Thymus (tissue), 11 donors: ENCODE data around the gene KCNQ4. TPM values are rescaled to one million over a fixed set of nuclear protein-coding genes. Genes with fewer than 3 reads are reported as not detected.

Experiments
- DNase-seq, 9 donors: peaks; one replicate each; pipeline ENCODE4 v3.0.0-alpha.2; 2013; ENCODE audit warnings: low spot score in 9 of 9, low read depth in 6 of 9, missing footprints in 1 of 9
- H3K27ac ChIP-seq, 2 donors: one replicate each; pipeline ENCODE4 v1.5.1; 2013; ENCODE audit warnings: control low read depth in 1 of 2, low read depth in 1 of 2, low read length in 1 of 2, mild to moderate bottlenecking in 1 of 2, moderate library complexity in 1 of 2
- H3K27me3 ChIP-seq, 2 donors: one replicate each; pipeline ENCODE4 v1.5.1; 2013; ENCODE audit warnings: low read length in 1 of 2; ENCODE audit not compliant: control insufficient read depth in 2 of 2, insufficient read depth in 1 of 2
- H3K36me3 ChIP-seq, 2 donors: one replicate each; pipeline ENCODE4 v1.5.1; 2013; ENCODE audit warnings: low read length in 1 of 2, mild to moderate bottlenecking in 1 of 2, moderate library complexity in 1 of 2; ENCODE audit not compliant: control insufficient read depth in 2 of 2, insufficient read depth in 2 of 2
- H3K4me1 ChIP-seq, 2 donors: one replicate each; pipeline ENCODE4 v1.5.1; 2013; ENCODE audit warnings: low read length in 2 of 2; ENCODE audit not compliant: control insufficient read depth in 2 of 2, insufficient read depth in 2 of 2
- H3K4me3 ChIP-seq, 2 donors: one replicate each; pipeline ENCODE4 v1.5.1; 2013; ENCODE audit warnings: low read length in 2 of 2, control low read depth in 1 of 2, mild to moderate bottlenecking in 1 of 2
- H3K9me3 ChIP-seq, 2 donors: one replicate each; pipeline ENCODE4 v1.5.1; 2013; ENCODE audit warnings: low read length in 1 of 2, mild to moderate bottlenecking in 1 of 2; ENCODE audit not compliant: control insufficient read depth in 2 of 2, insufficient read depth in 1 of 2
- WGBS: extraction: QIAGEN DNeasy Blood & Tissue Kit; methylation state at CpG from one replicate; pipeline ENCODE4 v1.1.7; 2013; 5-methylcytosine and 5-hydroxymethylcytosine counted together
- polyA plus RNA-seq: library from polyadenylated mRNA; stranded (reverse); fragments of 200-250 nt; gene quantifications from one replicate; pipeline ENCODE4 v1.2.3, GENCODE V29; 2013
- total RNA-seq: library from RNA; stranded (reverse); fragments of 120-200 nt; gene quantifications from one replicate; pipeline ENCODE4 v1.2.4, GENCODE V29; 2013
- donor health status: healthy.

Gene KCNQ4
- total and polyA plus RNA-seq, 2 donors: 0.47 to 1.1 TPM

DNA sequence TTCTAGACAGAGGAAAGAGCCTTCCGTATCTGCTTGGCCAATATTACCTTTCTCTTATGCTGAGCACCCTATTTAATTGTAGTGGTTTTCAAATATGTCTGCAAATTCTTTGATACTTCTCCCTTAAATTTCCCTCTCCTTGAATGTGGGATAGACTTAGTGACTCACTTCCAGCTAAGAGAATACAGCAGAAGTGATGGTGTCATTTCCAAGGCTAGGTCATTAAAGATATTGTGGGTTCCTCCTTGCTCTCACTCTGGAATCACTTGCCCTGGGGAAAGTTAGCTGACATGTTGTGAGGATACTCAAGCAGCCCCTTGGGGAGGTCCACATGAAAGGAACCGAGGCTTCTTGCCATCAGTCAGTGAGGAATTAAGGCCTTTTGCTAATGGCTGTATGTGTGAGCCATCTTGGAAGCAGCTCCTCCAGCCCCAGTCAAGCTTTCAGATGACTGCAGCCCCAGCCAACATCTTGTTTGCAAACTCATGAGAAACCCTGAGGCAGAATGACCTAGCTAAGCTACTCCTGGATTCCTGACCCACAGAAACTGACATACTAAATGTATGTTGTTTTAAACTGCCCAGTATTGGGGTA is 86.6 kb downstream of the KCNQ4 start:
- WGBS: 94% methylated on average over 2 of the region's 2 CpGs
- Histone ChIP-seq H3K9me3 (no peaks in the 10 kb centered on the region), H3K4me1 (no peaks in the 10 kb centered on the region), H3K4me3 (no peak overlapping the region), H3K27ac (no peak overlapping the region), H3K36me3 (no peaks in the 10 kb centered on the region), H3K27me3 (peaks cover 0 to 8% of the 10 kb centered on the region in 2 donors)
- no peak for DNase-seq

GRCh38 chr1:40872276-40872675 is 88.7 kb downstream of the KCNQ4 start:
- Histone ChIP-seq H3K9me3 (no peaks in the 10 kb centered on the region), H3K27ac (no peak overlapping the region), H3K4me3 (no peak overlapping the region), H3K36me3 (no peaks in the 10 kb centered on the region), H3K4me1 (no peaks in the 10 kb centered on the region), H3K27me3 (peaks cover 0 to 8% of the 10 kb centered on the region in 2 donors)
- DNase-seq: no peak
- WGBS: 98% methylated on average over 3 of the region's 3 CpGs

DNA sequence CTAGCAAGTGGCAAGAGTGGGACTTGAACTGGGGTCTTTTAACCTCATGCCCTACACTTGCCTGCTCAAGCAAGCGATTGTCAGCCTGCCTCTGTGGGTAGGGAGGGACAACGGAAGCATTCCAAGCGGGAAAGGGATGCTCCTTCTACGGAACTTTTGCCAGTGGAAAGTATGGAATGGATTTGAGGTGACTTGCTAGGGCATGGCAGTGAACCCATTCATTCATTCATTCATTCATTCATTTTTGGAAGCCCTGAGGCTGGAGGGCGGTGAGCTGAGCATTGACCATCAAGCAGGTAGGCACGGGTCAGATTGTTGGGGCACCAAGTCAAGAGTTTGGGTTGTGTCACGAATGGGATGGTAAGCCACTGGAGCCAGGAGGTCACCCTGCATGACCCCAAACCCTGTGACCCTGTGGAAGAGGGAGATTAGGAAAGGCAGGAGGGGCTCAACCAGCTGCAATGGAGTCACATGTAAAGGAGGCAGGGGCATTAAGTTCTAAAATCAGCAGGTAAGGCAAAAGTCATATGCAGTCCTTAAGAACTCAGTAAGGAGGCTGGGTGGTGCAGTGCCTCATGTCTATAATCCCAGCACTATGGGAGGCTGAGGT is 90.4 kb downstream of the KCNQ4 start:
- H3K9me3 ChIP-seq: no peaks in the 10 kb centered on the region
- no peak overlapping the region for H3K4me3 ChIP-seq
- no peak overlapping the region for H3K27ac ChIP-seq
- 96% methylated on average over 7 of the region's 7 CpGs for WGBS
- no peaks in the 10 kb centered on the region for H3K36me3 ChIP-seq
- no peaks in the 10 kb centered on the region for H3K4me1 ChIP-seq
- DNase-seq: no peak
- H3K27me3 ChIP-seq: peaks cover 0 to 8% of the 10 kb centered on the region in 2 donors

- Histone ChIP-seq H3K36me3 (no peaks in the 10 kb centered on the region), H3K27ac (no peak overlapping the region), H3K4me1 (no peaks in the 10 kb centered on the region), H3K4me3 (no peak overlapping the region), H3K9me3 (no peaks in the 10 kb centered on the region), H3K27me3 (peaks cover 0 to 11% of the 10 kb centered on the region in 2 donors)
- DNase-seq: no peak
- 93% methylated on average over 2 of the region's 2 CpGs for WGBS
These were observed 92.8 kb downstream of the KCNQ4 start for GRCh38 chr1:40876436-40876761.

- Histone ChIP-seq H3K27me3 (peaks cover 0 to 16% of the 10 kb centered on the region in 2 donors), H3K27ac (no peak overlapping the region), H3K36me3 (no peaks in the 10 kb centered on the region), H3K4me1 (no peaks in the 10 kb centered on the region), H3K9me3 (no peaks in the 10 kb centered on the region), H3K4me3 (no peak overlapping the region)
- 94% methylated on average over 1 of the region's 1 CpG for WGBS
- DNase-seq: no peak
These were observed 93.3 kb downstream of the KCNQ4 start for GRCh38 chr1:40876891-40877290.

DNA sequence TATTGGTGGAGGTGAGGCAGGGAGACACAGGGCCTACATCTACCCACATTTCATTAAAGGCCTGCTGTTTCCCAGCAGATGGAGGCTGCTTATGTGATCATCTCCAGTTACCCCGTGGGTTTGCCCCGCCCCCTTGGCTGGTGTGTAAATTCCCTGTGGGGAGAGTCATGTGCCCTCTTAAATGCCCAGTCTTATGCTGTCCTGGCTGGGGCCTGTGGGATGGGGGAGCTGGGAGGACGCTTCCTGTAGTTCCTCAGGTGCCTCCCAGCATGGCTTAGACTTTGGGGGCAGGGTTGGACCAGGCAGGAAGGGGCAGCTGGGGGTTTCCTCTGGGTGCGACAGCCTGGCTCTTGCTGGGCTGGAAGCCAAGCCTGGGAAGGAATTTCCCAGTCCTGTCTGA is 94.1 kb downstream of the KCNQ4 start:
- peaks cover 0 to 21% of the 10 kb centered on the region in 2 donors for H3K27me3 ChIP-seq
- 47% methylated on average over 4 of the region's 4 CpGs for WGBS
- no peaks in the 10 kb centered on the region for H3K4me1 ChIP-seq
- H3K27ac ChIP-seq: peak overlapping the region in 1 of 2 donors; percentile 57
- H3K36me3 ChIP-seq: no peaks in the 10 kb centered on the region
- H3K9me3 ChIP-seq: no peaks in the 10 kb centered on the region
- no peak overlapping the region for H3K4me3 ChIP-seq
- DNase-seq: no peak

DNA sequence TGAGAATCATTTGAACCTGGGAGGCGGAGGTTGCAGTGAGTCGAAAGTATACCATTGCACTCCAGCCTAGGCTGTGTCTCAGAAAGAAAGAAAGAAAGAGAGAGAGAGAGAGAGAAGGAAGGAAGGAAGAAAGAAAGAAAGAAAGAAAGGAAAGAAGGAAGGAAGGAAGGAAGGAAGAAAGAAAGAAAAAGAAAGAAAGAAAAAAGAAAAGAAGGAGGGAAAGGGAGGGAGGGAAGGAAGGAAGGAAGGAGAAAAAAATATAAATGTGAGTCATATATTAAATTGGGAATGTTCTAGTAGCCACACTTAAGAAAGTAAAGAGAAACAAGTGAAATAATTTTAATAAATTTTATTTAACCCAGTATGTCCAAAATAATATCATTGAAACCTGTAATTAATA is 95.3 kb downstream of the KCNQ4 start:
- WGBS: 98% methylated on average over 2 of the region's 2 CpGs
- H3K27ac ChIP-seq: no peak overlapping the region
- no peaks in the 10 kb centered on the region for H3K9me3 ChIP-seq

DNA sequence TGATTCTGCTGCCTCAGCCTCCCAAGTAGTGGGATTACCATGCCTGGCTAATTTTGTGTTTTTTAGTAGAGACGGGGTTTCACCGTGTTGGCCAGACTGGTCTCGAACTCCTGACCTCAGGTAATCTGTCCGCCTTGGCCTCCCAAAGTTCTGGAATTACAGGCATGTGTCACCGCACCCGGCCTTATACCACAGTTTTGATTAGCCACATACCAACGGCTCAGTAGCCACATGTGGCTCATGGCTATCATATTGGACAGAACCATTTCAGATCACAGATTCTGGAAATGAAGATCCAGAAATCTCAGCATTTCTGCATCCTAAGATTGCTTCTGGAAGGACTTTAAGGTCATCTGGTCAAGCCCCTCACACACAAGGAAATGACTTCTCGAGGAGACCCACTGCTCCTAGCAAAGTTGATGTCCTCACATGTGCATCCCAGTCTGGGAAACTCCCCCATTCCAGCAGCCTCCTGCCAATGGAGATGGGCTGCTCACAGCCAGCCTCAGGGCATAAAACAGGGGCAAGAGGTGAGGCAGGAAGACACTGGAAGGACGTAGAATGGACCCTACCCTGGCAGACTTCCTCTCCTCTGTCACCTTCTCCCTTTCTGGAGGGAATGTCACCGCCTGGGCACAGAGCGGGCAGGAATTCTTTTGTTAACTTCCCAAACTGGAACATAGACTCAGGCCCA is 96.0 kb downstream of the KCNQ4 start:
- H3K4me1 ChIP-seq: no peaks in the 10 kb centered on the region
- WGBS: 94% methylated on average over 11 of the region's 11 CpGs
- no peaks in the 10 kb centered on the region for H3K9me3 ChIP-seq
- H3K27ac ChIP-seq: no peak overlapping the region
- DNase-seq: no peak
- no peaks in the 10 kb centered on the region for H3K36me3 ChIP-seq
- no peak overlapping the region for H3K4me3 ChIP-seq
- H3K27me3 ChIP-seq: peaks cover 12 to 34% of the 10 kb centered on the region in 2 donors

More for the DNA sequence above, 95.3 kb downstream of the KCNQ4 start:
- no peak for DNase-seq
- Histone ChIP-seq H3K4me3 (no peak overlapping the region), H3K36me3 (no peaks in the 10 kb centered on the region), H3K4me1 (no peaks in the 10 kb centered on the region), H3K27me3 (peaks cover 5 to 28% of the 10 kb centered on the region in 2 donors)

GRCh38 chr1:40880813-40881549 is 97.4 kb downstream of the KCNQ4 start:
- Histone ChIP-seq H3K9me3 (no peaks in the 10 kb centered on the region), H3K27ac (no peak overlapping the region), H3K27me3 (peaks cover 16 to 48% of the 10 kb centered on the region in 2 donors), H3K4me3 (no peak overlapping the region), H3K36me3 (no peaks in the 10 kb centered on the region), H3K4me1 (no peaks in the 10 kb centered on the region)
- WGBS: 95% methylated on average over 6 of the region's 6 CpGs
- DNase-seq: no peak
